IPS DF 4.7 (cell line): ENCODE results near the gene ST7.
"Not testable (repeated sequence)": the region's sequence is repeated elsewhere in the genome, so short reads cannot be mapped to it uniquely, and the experiment has no call there.

Source experiments
- DNase-seq: peaks from one replicate; pipeline ENCODE4 v3.0.0-alpha.2; 2013; ENCODE audit warnings: low spot score; ENCODE audit errors: extremely low read depth

ST7 gene

GRCh38 chr7:116953372-116953905 lies at the start of gene ST7:
Gene ST7, plus strand, starts transcription at chr7:116953501. Its CDS starts 40 bp downstream, at chr7:116953541.
- no peak for DNase-seq

- no peak for DNase-seq
These were observed 46.9 kb upstream of the ST7 start for GRCh38 chr7:116906391-116906790.

- no peak for DNase-seq
These were observed 42.9 kb upstream of the ST7 start for GRCh38 chr7:116910383-116910782.

GRCh38 chr7:116911801-116912200 lies 41.5 kb upstream of the ST7 start:
- DNase-seq = no peak

GRCh38 chr7:116912269-116912909 lies 40.9 kb upstream of the ST7 start:
- DNase-seq = no peak

GRCh38 chr7:116918704-116919103 lies 34.6 kb upstream of the ST7 start:
- no peak for DNase-seq

GRCh38 chr7:116920359-116920758 lies 32.9 kb upstream of the ST7 start:
- DNase-seq = no peak

- DNase-seq = no peak
These were observed 30.8 kb upstream of the ST7 start for GRCh38 chr7:116922545-116922944.

GRCh38 chr7:116924741-116925140 lies 28.6 kb upstream of the ST7 start:
- DNase-seq = no peak

- DNase-seq = no peak
These were observed 24.3 kb upstream of the ST7 start for GRCh38 chr7:116929021-116929420.

- peak; percentile 71 for DNase-seq
These were observed 23.1 kb upstream of the ST7 start for GRCh38 chr7:116929914-116930913.

- no peak for DNase-seq
These were observed 20.7 kb upstream of the ST7 start for GRCh38 chr7:116932566-116932965.

GRCh38 chr7:116933465-116933864 lies 19.8 kb upstream of the ST7 start:
- no peak for DNase-seq

GRCh38 chr7:116934580-116934979 lies 18.7 kb upstream of the ST7 start:
- DNase-seq = no peak

- DNase-seq = not testable (repeated sequence)
These were observed 16.5 kb upstream of the ST7 start for GRCh38 chr7:116936844-116937243.

GRCh38 chr7:116938678-116939077 lies 14.6 kb upstream of the ST7 start:
- DNase-seq = no peak

GRCh38 chr7:116940689-116941370 lies 12.5 kb upstream of the ST7 start:
- DNase-seq = no peak

GRCh38 chr7:116942504-116942903 lies 10.8 kb upstream of the ST7 start:
- no peak for DNase-seq

GRCh38 chr7:116948934-116949333 lies 4.4 kb upstream of the ST7 start:
- no peak for DNase-seq

- no peak for DNase-seq
These were observed 3.1 kb upstream of the ST7 start for GRCh38 chr7:116949941-116950801.

GRCh38 chr7:116950889-116951351 lies 2.4 kb upstream of the ST7 start:
- DNase-seq = no peak
